GM08714 (cell line): ENCODE results near the gene PAX3.
"Not testable (repeated sequence)": the region's sequence is repeated elsewhere in the genome, so short reads cannot be mapped to it uniquely, and the experiment has no call there.

Experiments
- H3K4me3 ChIP-seq: fragments of 200-500 bp; sonication (Bioruptor generic); 2 replicates; pipeline ENCODE4 v1.5.1; 2014; ENCODE audit warnings: mild to moderate bottlenecking, low read length, inconsistent platforms
- ZNF274 ChIP-seq: IDR thresholded peaks from 2 replicates; pipeline ENCODE4 v1.6.1; 2012; ENCODE audit warnings: mild to moderate bottlenecking, low read depth, low read length

PAX3 gene

DNA sequence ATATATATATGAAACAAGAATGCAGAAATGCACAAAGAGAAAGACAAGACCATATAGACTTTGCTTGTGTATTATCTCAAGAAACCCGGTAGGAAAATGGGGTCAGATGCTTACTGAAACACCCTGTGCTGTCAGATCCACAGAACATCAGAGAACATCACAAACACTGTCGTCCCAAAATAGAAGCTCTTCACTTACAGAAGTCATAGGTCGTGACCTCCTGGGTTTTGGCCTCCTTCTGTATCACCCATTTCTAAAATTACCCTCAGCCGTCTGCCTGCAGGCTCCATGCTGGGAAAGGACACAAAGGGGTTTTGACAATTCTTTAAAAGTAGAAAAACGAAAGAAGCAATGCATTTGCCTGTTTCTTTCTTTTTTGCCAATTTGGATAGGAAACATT is 137.9 kb downstream of the PAX3 start:
- no peak for TF ChIP-seq ZNF274
- H3K4me3 ChIP-seq, result no peak overlapping the region

DNA sequence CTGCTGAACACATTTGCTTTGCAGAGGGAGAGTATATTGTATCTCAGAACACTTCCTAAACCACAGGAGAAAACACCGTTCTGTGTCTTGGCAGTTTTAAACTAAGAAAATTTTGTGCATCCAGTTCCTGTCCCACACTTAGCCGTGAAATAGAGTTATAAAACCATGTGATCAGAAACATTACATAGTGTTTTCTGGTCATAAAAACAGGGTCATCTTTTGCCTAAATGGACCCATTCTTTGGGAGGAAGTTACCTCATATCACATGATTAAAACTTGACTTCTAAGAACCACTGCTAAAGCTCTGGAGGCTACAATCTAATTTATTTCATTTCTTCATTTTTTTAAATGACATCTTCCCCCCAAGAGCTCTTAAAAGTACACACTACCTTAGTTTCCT is 138.7 kb downstream of the PAX3 start:
- no peak overlapping the region for H3K4me3 ChIP-seq
- no peak for TF ChIP-seq ZNF274

DNA sequence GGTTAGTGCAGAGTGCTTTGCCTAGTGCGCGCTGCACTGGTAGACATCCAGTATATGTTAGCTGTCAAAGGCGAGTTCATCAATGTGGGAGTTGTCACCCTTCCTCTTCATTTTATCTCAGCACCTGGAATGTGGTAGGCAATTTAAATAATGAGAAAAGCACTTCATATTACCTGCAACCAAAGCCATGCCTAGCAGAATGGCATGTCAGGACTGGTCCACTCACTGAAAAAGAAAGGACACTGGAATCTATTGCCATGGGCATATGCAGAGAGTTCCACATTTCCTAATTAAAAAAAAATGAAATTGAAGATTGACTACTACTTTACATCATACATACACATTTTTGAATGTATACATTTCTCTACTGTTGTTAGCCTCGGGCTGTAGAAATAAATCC is 139.6 kb downstream of the PAX3 start:
- TF ChIP-seq ZNF274, result no peak
- H3K4me3 ChIP-seq, result no peak overlapping the region

DNA sequence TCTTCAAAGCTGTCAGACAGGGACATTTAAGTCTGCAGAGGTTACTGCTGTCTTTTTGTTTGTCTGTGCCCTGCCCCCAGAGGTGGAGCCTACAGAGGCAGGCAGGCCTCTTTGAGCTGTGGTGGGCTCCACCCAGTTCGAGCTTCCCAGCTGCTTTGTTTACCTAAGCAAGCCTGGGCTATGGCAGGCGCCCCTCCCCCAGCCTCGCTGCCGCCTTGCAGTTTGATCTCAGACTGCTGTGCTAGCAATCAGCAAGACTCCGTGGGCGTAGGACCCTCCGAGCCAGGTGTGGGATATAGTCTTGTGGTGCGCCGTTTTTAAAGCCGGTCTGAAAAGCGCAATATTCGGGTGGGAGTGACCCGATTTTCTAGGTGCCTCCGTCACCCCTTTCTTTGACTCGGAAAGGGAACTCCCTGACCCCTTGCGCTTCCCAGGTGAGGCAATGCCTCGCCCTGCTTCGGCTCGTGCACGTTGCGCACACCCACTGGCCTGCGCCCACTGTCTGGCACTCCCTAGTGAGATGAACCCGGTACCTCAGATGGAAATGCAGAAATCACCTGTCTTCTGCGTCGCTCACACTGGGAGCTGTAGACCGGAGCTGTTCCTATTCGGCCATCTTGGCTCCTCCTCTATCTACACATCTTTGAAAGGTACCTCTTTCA is 143.7 kb downstream of the PAX3 start:
- H3K4me3 ChIP-seq, result not testable (repeated sequence)
